ENCODE results near the gene AGBL4. TPM values are rescaled to one million over a fixed set of nuclear protein-coding genes. Genes with fewer than 3 reads are reported as not detected.

The AGBL4 gene
- total RNA-seq, 4 donors from 2014 or later: not detected

GRCh38 chr1:49626472-49626871 is 397.3 kb downstream of the AGBL4 start:
- no peak for TF ChIP-seq CTCF (IDR thresholded peaks at IDR 0.05 in 4 of 5, conservative IDR thresholded peaks at IDR 0.05 in 1 of 5)
- Histone ChIP-seq H3K27me3 (no peaks in the 10 kb centered on the region), H3K27ac (no peak overlapping the region), H3K36me3 (no peaks in the 10 kb centered on the region), H3K4me3 (no peak overlapping the region), H3K9me3 (no peaks in the 10 kb centered on the region), H3K4me1 (no peaks in the 10 kb centered on the region)
- in situ Hi-C loops (cut with MboI; ENCODE audit: low sequenced_read_pairs in 4 of 4) (no loop called here), intact Hi-C loops (cut with DNase I; ENCODE audit: low total_unique reads) (no loop called here)
- DNase-seq (no peak), ATAC-seq (no peak)

DNA sequence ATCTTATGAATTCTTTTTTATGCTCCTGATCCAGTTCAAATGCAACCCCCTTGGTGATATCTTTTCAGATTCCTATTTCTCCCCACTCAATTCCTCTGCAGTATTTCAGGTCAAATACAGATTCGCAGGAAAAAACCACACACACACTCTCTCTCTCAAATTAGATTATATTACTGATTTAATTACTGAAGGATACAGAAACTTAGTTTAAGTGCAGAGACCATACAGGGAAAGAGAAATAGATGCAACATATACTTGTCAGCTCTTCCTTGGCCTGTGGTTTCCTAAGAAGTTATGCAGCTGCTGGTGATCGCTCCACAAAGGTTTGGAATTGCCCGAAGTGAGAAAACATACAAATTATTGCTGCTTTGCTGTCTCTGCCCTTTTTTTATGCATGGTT is 400.9 kb downstream of the AGBL4 start:
- in situ Hi-C loops (cut with MboI; ENCODE audit: low sequenced_read_pairs in 4 of 4) (no loop called here), intact Hi-C loops (cut with DNase I; ENCODE audit: low total_unique reads) (no loop called here)
- Histone ChIP-seq H3K4me3 (no peak overlapping the region), H3K4me1 (no peaks in the 10 kb centered on the region), H3K36me3 (no peaks in the 10 kb centered on the region), H3K27ac (no peak overlapping the region), H3K9me3 (no peaks in the 10 kb centered on the region), H3K27me3 (no peaks in the 10 kb centered on the region)
- no peak for DNase-seq
- no peak for ATAC-seq
- no peak for TF ChIP-seq POLR2A (IDR thresholded peaks at IDR 0.05)
- TF ChIP-seq CTCF (IDR thresholded peaks at IDR 0.05 in 4 of 5, conservative IDR thresholded peaks at IDR 0.05 in 1 of 5): no peak

DNA sequence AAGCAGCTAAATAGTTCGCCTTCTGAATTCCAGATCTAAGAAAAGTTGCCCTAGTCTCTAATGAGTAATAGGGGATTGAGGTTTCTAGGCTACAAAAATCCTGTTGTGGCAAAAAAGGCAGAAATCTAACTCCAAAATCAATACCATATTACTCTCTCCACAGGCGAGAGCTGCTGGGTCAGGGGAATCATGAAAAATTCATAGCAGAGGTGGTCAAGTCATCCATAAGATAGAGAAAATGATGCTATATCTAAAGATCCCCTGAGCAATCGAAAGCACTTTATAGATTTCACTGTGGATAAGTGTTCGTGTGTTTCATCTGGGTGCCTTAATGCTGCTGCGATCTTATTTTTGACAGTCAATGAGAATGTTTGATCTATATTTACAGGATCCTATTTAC is 417.7 kb downstream of the AGBL4 start:
- ATAC-seq (no peak), DNase-seq (no peak)
- Histone ChIP-seq H3K4me3 (no peak overlapping the region), H3K27me3 (no peaks in the 10 kb centered on the region), H3K4me1 (no peaks in the 10 kb centered on the region), H3K27ac (no peak overlapping the region), H3K36me3 (no peaks in the 10 kb centered on the region), H3K9me3 (no peaks in the 10 kb centered on the region)
- in situ Hi-C loops (cut with MboI; ENCODE audit: low sequenced_read_pairs in 4 of 4): no loop called here
- TF ChIP-seq CTCF (IDR thresholded peaks at IDR 0.05 in 4 of 5, conservative IDR thresholded peaks at IDR 0.05 in 1 of 5) (no peak), POLR2A (IDR thresholded peaks at IDR 0.05) (no peak)
- intact Hi-C loops (cut with DNase I; ENCODE audit: low total_unique reads): no loop called here

- Histone ChIP-seq H3K36me3 (no peaks in the 10 kb centered on the region), H3K4me3 (no peak overlapping the region), H3K9me3 (no peaks in the 10 kb centered on the region), H3K27ac (no peak overlapping the region), H3K27me3 (no peaks in the 10 kb centered on the region), H3K4me1 (no peaks in the 10 kb centered on the region)
- in situ Hi-C loops (cut with MboI; ENCODE audit: low sequenced_read_pairs in 4 of 4) (no loop called here), intact Hi-C loops (cut with DNase I; ENCODE audit: low total_unique reads) (no loop called here)
- DNase-seq (no peak), ATAC-seq (no peak)
- TF ChIP-seq POLR2A (IDR thresholded peaks at IDR 0.05) (no peak), CTCF (IDR thresholded peaks at IDR 0.05 in 4 of 5, conservative IDR thresholded peaks at IDR 0.05 in 1 of 5) (no peak)
Measured at GRCh38 chr1:49597436-49597835, 426.3 kb downstream of the AGBL4 start.

DNA sequence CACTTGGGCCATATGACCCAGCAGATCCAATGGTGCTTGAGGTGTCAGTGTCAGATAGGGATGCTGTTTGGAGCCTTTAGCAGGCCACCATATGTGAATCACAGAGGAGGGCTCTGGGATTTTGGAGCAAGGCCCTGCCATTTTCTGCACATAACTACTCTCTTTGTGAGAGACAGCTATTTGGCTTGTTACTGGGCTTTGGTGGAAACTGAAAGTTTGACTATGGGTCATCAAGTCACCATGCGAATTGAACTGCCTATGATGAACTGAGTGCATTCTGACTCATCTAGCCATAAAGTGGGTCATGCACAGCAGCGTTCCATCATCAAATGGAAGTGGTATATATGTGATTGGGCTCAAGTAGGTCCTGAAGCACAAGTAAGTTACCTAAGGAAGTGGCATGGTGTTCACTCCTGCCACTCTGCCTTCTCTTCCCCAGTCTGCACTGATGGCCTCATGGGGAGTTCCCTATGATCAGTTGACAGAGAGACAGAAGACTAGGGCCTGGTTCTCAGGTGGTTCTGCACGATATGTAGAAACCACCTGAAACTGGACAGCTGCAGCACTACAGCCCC is 447.3 kb downstream of the AGBL4 start:
- Histone ChIP-seq H3K4me1 (no peaks in the 10 kb centered on the region), H3K36me3 (no peaks in the 10 kb centered on the region), H3K27ac (no peak overlapping the region), H3K9me3 (no peaks in the 10 kb centered on the region), H3K27me3 (no peaks in the 10 kb centered on the region), H3K4me3 (no peak overlapping the region)
- ATAC-seq (no peak), DNase-seq (no peak)
- TF ChIP-seq CTCF (IDR thresholded peaks at IDR 0.05 in 4 of 5, conservative IDR thresholded peaks at IDR 0.05 in 1 of 5) (no peak), POLR2A (IDR thresholded peaks at IDR 0.05) (no peak)
- intact Hi-C loops (cut with DNase I; ENCODE audit: low total_unique reads) (no loop called here), in situ Hi-C loops (cut with MboI; ENCODE audit: low sequenced_read_pairs in 4 of 4) (no loop called here)
